ENCODE measurements around the gene TIMM10B. TPM values are rescaled to one million over a fixed set of nuclear protein-coding genes. Genes with fewer than 3 reads are reported as not detected.

Gene TIMM10B
- total RNA-seq, 1 donor from 2014 or later = 34.0 TPM

- Mint-ChIP-seq H3K27me3 (ENCODE audit: low read depth) (no peaks in the 10 kb centered on the region), H3K4me3 (no peak overlapping the region), H3K36me3 (no peaks in the 10 kb centered on the region), H3K4me1 (peaks cover 2% of the 10 kb centered on the region), H3K9me3 (no peaks in the 10 kb centered on the region), H3K27ac (no peak overlapping the region)
- TF ChIP-seq CTCF (IDR thresholded peaks at IDR 0.05; ENCODE audit: unreplicated experiment) = peak; percentile 43
- DNase-seq (ENCODE audit: low spot score in 2 of 2, unreplicated experiment in 2 of 2) = no peak
Observed at GRCh38 chr11:6438979-6439571, 42.2 kb upstream of the TIMM10B start.

- Mint-ChIP-seq H3K4me1 (peaks cover 2% of the 10 kb centered on the region), H3K4me3 (no peak within 1 kb of the TSS), H3K27ac (no peak within 1 kb of the TSS), H3K36me3 (no peaks in the 10 kb centered on the region), H3K27me3 (ENCODE audit: low read depth) (no peaks in the 10 kb centered on the region), H3K9me3 (no peaks in the 10 kb centered on the region)
- no peak for DNase-seq (ENCODE audit: low spot score in 2 of 2, unreplicated experiment in 2 of 2)
- TF ChIP-seq CTCF (IDR thresholded peaks at IDR 0.05; ENCODE audit: unreplicated experiment) = no peak
Observed at GRCh38 chr11:6440906-6441358, 40.4 kb upstream of the TIMM10B start, which contains the start of gene HPX. Gene HPX, minus strand, starts transcription at chr11:6440987. Its CDS starts 24 bp downstream, at chr11:6440963.

- no peak for TF ChIP-seq CTCF (IDR thresholded peaks at IDR 0.05; ENCODE audit: unreplicated experiment)
- no peaks in the 10 kb centered on the region for H3K36me3 Mint-ChIP-seq
- no peak overlapping the region for H3K27ac Mint-ChIP-seq
- peaks cover 2% of the 10 kb centered on the region for H3K4me1 Mint-ChIP-seq
- H3K27me3 Mint-ChIP-seq (ENCODE audit: low read depth) = no peaks in the 10 kb centered on the region
- H3K9me3 Mint-ChIP-seq = no peaks in the 10 kb centered on the region
- no peak for DNase-seq (ENCODE audit: low spot score in 2 of 2, unreplicated experiment in 2 of 2)
- no peak overlapping the region for H3K4me3 Mint-ChIP-seq
Observed at GRCh38 chr11:6442441-6442840, 38.9 kb upstream of the TIMM10B start.

- Mint-ChIP-seq H3K4me3 (no peak overlapping the region), H3K4me1 (peaks cover 2% of the 10 kb centered on the region), H3K27ac (no peak overlapping the region), H3K27me3 (ENCODE audit: low read depth) (no peaks in the 10 kb centered on the region), H3K9me3 (no peaks in the 10 kb centered on the region), H3K36me3 (no peaks in the 10 kb centered on the region)
- TF ChIP-seq CTCF (IDR thresholded peaks at IDR 0.05; ENCODE audit: unreplicated experiment) = peak; percentile 78
- peak in 1 of 2 experiments; percentile 54 for DNase-seq (ENCODE audit: low spot score in 2 of 2, unreplicated experiment in 2 of 2)
Observed at GRCh38 chr11:6443269-6444003, 37.9 kb upstream of the TIMM10B start.

GRCh38 chr11:6448574-6448973 lies 32.7 kb upstream of the TIMM10B start:
- no peak overlapping the region for H3K4me3 Mint-ChIP-seq

More at GRCh38 chr11:6448574-6448973, 32.7 kb upstream of the TIMM10B start:
- Mint-ChIP-seq H3K36me3 (no peaks in the 10 kb centered on the region), H3K4me1 (no peaks in the 10 kb centered on the region), H3K9me3 (no peaks in the 10 kb centered on the region), H3K27ac (no peak overlapping the region), H3K27me3 (ENCODE audit: low read depth) (no peaks in the 10 kb centered on the region)
- no peak for TF ChIP-seq CTCF (IDR thresholded peaks at IDR 0.05; ENCODE audit: unreplicated experiment)
- no peak for DNase-seq (ENCODE audit: low spot score in 2 of 2, unreplicated experiment in 2 of 2)

Measured in mesothelial cell of epicardium (in vitro differentiated cells).